ENCODE data around the gene STAU1.
"Not testable (repeated sequence)": the region's sequence is repeated elsewhere in the genome, so short reads cannot be mapped to it uniquely, and the experiment has no call there.

Gene STAU1

GRCh38 chr20:49122920-49123319, 65.2 kb downstream of the STAU1 start:
- no peak for DNase-seq (ENCODE audit: low read depth, low spot score)

GRCh38 chr20:49119988-49120387, 68.1 kb downstream of the STAU1 start:
- DNase-seq (ENCODE audit: low read depth, low spot score): no peak

GRCh38 chr20:49118307-49118706, 69.8 kb downstream of the STAU1 start:
- no peak for DNase-seq (ENCODE audit: low read depth, low spot score)

GRCh38 chr20:49115564-49115963, 72.6 kb downstream of the STAU1 start:
- no peak for DNase-seq (ENCODE audit: low read depth, low spot score)

- DNase-seq (ENCODE audit: low read depth, low spot score): no peak
Observed at GRCh38 chr20:49112596-49113274, 75.4 kb downstream of the STAU1 start.

GRCh38 chr20:49110767-49111694, 77.1 kb downstream of the STAU1 start:
- no peak for DNase-seq (ENCODE audit: low read depth, low spot score)

- DNase-seq (ENCODE audit: low read depth, low spot score): no peak
Observed at GRCh38 chr20:49106328-49106727, 81.8 kb downstream of the STAU1 start.

GRCh38 chr20:49104979-49105547, 83.1 kb downstream of the STAU1 start:
- DNase-seq (ENCODE audit: low read depth, low spot score): not testable (repeated sequence)

- no peak for DNase-seq (ENCODE audit: low read depth, low spot score)
Observed at GRCh38 chr20:49104365-49104648, 83.8 kb downstream of the STAU1 start.

- DNase-seq (ENCODE audit: low read depth, low spot score): no peak
Observed at GRCh38 chr20:49103647-49104364, 84.3 kb downstream of the STAU1 start.

- no peak for DNase-seq (ENCODE audit: low read depth, low spot score)
Observed at GRCh38 chr20:49103019-49103418, 85.1 kb downstream of the STAU1 start.

- DNase-seq (ENCODE audit: low read depth, low spot score): no peak
Observed at GRCh38 chr20:49100972-49101371, 87.2 kb downstream of the STAU1 start.

- not testable (repeated sequence) for DNase-seq (ENCODE audit: low read depth, low spot score)
Observed at GRCh38 chr20:49100292-49100691, 87.8 kb downstream of the STAU1 start.

- no peak for DNase-seq (ENCODE audit: low read depth, low spot score)
Observed at GRCh38 chr20:49099011-49099410, 89.1 kb downstream of the STAU1 start.

GRCh38 chr20:49098136-49098535, 90.0 kb downstream of the STAU1 start:
- no peak for DNase-seq (ENCODE audit: low read depth, low spot score)

- DNase-seq (ENCODE audit: low read depth, low spot score): no peak
Observed at GRCh38 chr20:49097159-49097558, 91.0 kb downstream of the STAU1 start.

GRCh38 chr20:49096203-49096730, 91.9 kb downstream of the STAU1 start:
- DNase-seq (ENCODE audit: low read depth, low spot score): no peak

- DNase-seq (ENCODE audit: low read depth, low spot score): no peak
Observed at GRCh38 chr20:49091762-49092161, 96.4 kb downstream of the STAU1 start.

GRCh38 chr20:49091104-49091503, 97.0 kb downstream of the STAU1 start:
- no peak for DNase-seq (ENCODE audit: low read depth, low spot score)

GRCh38 chr20:49082295-49082694, 105.8 kb downstream of the STAU1 start:
- DNase-seq (ENCODE audit: low read depth, low spot score): not testable (repeated sequence)

- no peak for DNase-seq (ENCODE audit: low read depth, low spot score)
Observed at GRCh38 chr20:49078310-49078709, 109.8 kb downstream of the STAU1 start.

- DNase-seq (ENCODE audit: low read depth, low spot score): no peak
Observed at GRCh38 chr20:49074521-49074920, 113.6 kb downstream of the STAU1 start.

All from activated naive CD8-positive, alpha-beta T cell treated with anti-CD3 and anti-CD28 coated beads, Interleukin-2, amount 50 U/mL, for 16 hours (primary cell).